Uterus (tissue), 4 donors: ENCODE data around the gene SAMM50. TPM values are rescaled to one million over a fixed set of nuclear protein-coding genes. Genes with fewer than 3 reads are reported as not detected.

Source experiments
- DNase-seq, 2 donors: peaks; one replicate each; pipeline ENCODE4 v3.0.0-alpha.2; 2019 to 2020
- H3K27ac ChIP-seq, 2 donors: fragments of 200-600 bp; sonication (generic); 1 replicate in 1 of 2; 2 replicates in 1 of 2; pipeline ENCODE4 v1.5.1; 2016 to 2018
- H3K27me3 ChIP-seq, 2 donors: fragments of 200-600 bp; sonication (generic); one replicate each; pipeline ENCODE4 v1.5.1; 2018 to 2019; ENCODE audit warnings: control low read depth in 1 of 2
- H3K36me3 ChIP-seq, 2 donors: fragments of 200-600 bp; sonication (generic); one replicate each; pipeline ENCODE4 v1.5.1; 2019; ENCODE audit warnings: control low read depth in 1 of 2
- H3K4me1 ChIP-seq, 2 donors: fragments of 200-600 bp; sonication (generic); one replicate each; pipeline ENCODE4 v1.5.1; 2018 to 2019; ENCODE audit warnings: control low read depth in 1 of 2
- H3K4me3 ChIP-seq, 2 donors: fragments of 200-600 bp; sonication (generic); 1 replicate in 1 of 2; 2 replicates in 1 of 2; pipeline ENCODE4 v1.5.1; 2018 to 2019; ENCODE audit warnings: mild to moderate bottlenecking in 1 of 2
- H3K9me3 ChIP-seq, 2 donors: fragments of 200-600 bp; sonication (generic); one replicate each; pipeline ENCODE4 v1.5.1; 2019; ENCODE audit warnings: control low read depth in 1 of 2
- CTCF ChIP-seq, 4 experiments: fragments of 200-600 bp in 2 of 4; fragments of 450-650 bp in 2 of 4; sonication (generic) in 2 of 4; IDR thresholded peaks; one replicate each; pipeline ENCODE4 v1.5.1; 2016 to 2019; ENCODE audit warnings: antibody characterized with exemption in 4 of 4, mild to moderate bottlenecking in 2 of 4, moderate library complexity in 1 of 4
- POLR2A ChIP-seq, 2 donors: fragments of 450-650 bp; IDR thresholded peaks; one replicate each; pipeline ENCODE4 v1.6.1; 2016; ENCODE audit warnings: antibody characterized with exemption in 2 of 2, mild to moderate bottlenecking in 1 of 2, moderate library complexity in 1 of 2
- intact Hi-C: fragments of 100-400 bp; cut with DNase I; formaldehyde crosslinking; loops from one replicate; pipeline ENCODE4 v1.15.1; 2023; ENCODE audit warnings: low total_unique reads
- total RNA-seq, 4 donors: library from RNA; depleted of rRNA in 3 of 4; stranded (reverse); fragments of >200 nt in 3 of 4; gene quantifications; one replicate each; pipeline versions ENCODE4 v1.1.0 to v1.2.4, GENCODE V29; 2014 to 2023
- donor health status: DM: yes; HTN: yes; CAD: no.

SAMM50 gene
- total RNA-seq, 4 donors from 2014 or later = 16.2 to 58.2 (median 24.8) TPM

DNA sequence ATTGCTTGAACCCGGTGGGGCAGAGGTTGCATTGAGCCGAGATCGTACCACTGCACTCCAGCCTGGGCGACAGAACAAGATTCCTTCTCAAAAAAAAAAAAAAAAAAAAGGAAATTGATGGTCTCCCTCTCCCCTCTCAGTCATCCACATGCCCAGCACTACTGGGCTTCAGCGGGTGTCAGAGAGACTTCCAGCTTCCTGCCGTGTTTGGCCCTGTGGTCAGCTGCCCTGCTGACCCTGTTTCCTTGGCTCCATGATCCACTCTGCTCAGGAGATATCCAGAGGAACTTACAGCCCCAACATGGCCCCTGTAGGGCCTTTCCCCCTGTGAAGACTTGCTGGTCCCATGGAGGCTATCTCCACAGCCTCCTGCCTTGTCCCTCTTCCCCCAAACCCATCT lies 37.7 kb upstream of the SAMM50 start:
- intact Hi-C loops = no loop called here
- H3K4me1 ChIP-seq = no peaks in the 10 kb centered on the region
- no peak for DNase-seq
- no peaks in the 10 kb centered on the region for H3K36me3 ChIP-seq
- no peak overlapping the region for H3K27ac ChIP-seq
- TF ChIP-seq POLR2A (IDR thresholded peaks at IDR 0.05) (no peak), CTCF (IDR thresholded peaks at IDR 0.05) (no peak)
- no peak overlapping the region for H3K4me3 ChIP-seq
- no peaks in the 10 kb centered on the region for H3K27me3 ChIP-seq
- H3K9me3 ChIP-seq = no peaks in the 10 kb centered on the region

GRCh38 chr22:43919106-43919973 lies 35.9 kb upstream of the SAMM50 start:
- Histone ChIP-seq H3K4me1 (no peaks in the 10 kb centered on the region), H3K4me3 (no peak overlapping the region), H3K27ac (no peak overlapping the region), H3K36me3 (no peaks in the 10 kb centered on the region), H3K9me3 (no peaks in the 10 kb centered on the region), H3K27me3 (no peaks in the 10 kb centered on the region)
- TF ChIP-seq POLR2A (IDR thresholded peaks at IDR 0.05) (no peak), CTCF (IDR thresholded peaks at IDR 0.05) (no peak)
- intact Hi-C loops = no loop called here
- DNase-seq = no peak

DNA sequence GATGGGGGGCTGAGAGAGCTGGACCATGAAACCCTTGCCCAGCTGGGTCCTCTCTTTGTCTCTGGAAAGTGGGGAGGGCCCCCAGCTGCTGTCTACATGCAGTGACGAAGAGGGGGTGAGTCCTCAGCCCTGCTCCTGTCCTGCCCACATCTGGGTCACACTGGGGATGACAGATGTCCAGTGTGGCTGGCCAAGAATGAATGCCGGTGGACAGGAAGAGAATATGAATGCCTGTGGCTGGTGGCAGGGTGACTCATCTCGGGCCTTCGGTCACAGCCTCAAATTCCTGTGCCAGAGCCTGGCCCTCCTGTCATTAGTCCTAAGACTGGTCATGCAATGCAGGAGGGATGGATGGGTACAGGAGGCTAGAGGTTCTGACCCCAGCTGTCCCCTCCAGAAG lies 33.9 kb upstream of the SAMM50 start:
- Histone ChIP-seq H3K4me3 (no peak overlapping the region), H3K27me3 (no peaks in the 10 kb centered on the region), H3K9me3 (no peaks in the 10 kb centered on the region), H3K36me3 (no peaks in the 10 kb centered on the region), H3K4me1 (no peaks in the 10 kb centered on the region), H3K27ac (no peak overlapping the region)
- no peak for DNase-seq
- TF ChIP-seq POLR2A (IDR thresholded peaks at IDR 0.05) (no peak), CTCF (IDR thresholded peaks at IDR 0.05) (no peak)
- intact Hi-C loops = no loop called here

DNA sequence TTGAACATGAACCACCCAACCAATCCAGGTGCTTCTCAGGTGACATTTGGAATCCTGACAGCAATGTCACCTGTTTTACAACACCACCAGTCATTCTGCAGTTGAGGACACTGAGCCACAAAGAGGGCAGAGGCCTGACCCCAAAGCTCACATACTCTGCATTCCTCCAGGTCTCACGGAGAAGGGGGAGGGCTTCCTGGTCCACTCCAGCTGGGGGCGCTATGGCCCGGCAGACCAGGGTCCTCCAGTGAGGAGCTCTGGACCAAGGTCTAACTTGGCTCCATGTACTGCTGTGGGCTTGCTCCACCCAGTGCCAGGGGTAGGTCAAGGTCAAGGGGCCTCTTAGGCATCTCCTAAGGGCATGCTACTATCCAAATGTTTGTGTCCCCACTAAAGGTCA lies 33.1 kb upstream of the SAMM50 start:
- Histone ChIP-seq H3K27me3 (no peaks in the 10 kb centered on the region), H3K4me3 (no peak overlapping the region), H3K9me3 (no peaks in the 10 kb centered on the region), H3K4me1 (no peaks in the 10 kb centered on the region), H3K27ac (no peak overlapping the region), H3K36me3 (no peaks in the 10 kb centered on the region)
- TF ChIP-seq CTCF (IDR thresholded peaks at IDR 0.05) (no peak), POLR2A (IDR thresholded peaks at IDR 0.05) (no peak)
- no peak for DNase-seq
- intact Hi-C loops = no loop called here

GRCh38 chr22:43923191-43923590 lies 32.1 kb upstream of the SAMM50 start:
- no peak for TF ChIP-seq CTCF (IDR thresholded peaks at IDR 0.05)
- no peak for TF ChIP-seq POLR2A (IDR thresholded peaks at IDR 0.05)
- intact Hi-C loops = no loop called here
- Histone ChIP-seq H3K27me3 (no peaks in the 10 kb centered on the region), H3K9me3 (no peaks in the 10 kb centered on the region), H3K4me3 (peak overlapping the region; percentile 35 to 43), H3K27ac (no peak overlapping the region), H3K4me1 (no peaks in the 10 kb centered on the region), H3K36me3 (no peaks in the 10 kb centered on the region)
- no peak for DNase-seq
